Tibial nerve (tissue), 4 donors: ENCODE results near the gene STAT4. TPM values are rescaled to one million over a fixed set of nuclear protein-coding genes. Genes with fewer than 3 reads are reported as not detected.

Experiments
- DNase-seq, 2 donors: peaks; one replicate each; pipeline ENCODE4 v3.0.0-alpha.2; 2019; ENCODE audit warnings: low spot score in 2 of 2
- H3K27ac ChIP-seq, 4 donors: fragments of 200-600 bp; sonication (generic) in 3 of 4; one replicate each; pipeline ENCODE4 v1.5.1; 2017 to 2019; ENCODE audit warnings: mild to moderate bottlenecking in 1 of 4
- H3K27me3 ChIP-seq, 2 donors: fragments of 200-600 bp; sonication (generic) in 1 of 2; one replicate each; pipeline versions ENCODE4 v1.5.1 to v1.6.0; 2017 to 2019
- H3K36me3 ChIP-seq, 3 donors: fragments of 200-600 bp; sonication (generic); one replicate each; pipeline ENCODE4 v1.5.1; 2018 to 2019
- H3K4me1 ChIP-seq, 4 donors: fragments of 200-600 bp; sonication (generic) in 3 of 4; one replicate each; pipeline ENCODE4 v1.5.1; 2017 to 2019
- H3K4me3 ChIP-seq, 4 donors: fragments of 200-600 bp; sonication (generic) in 3 of 4; one replicate each; pipeline ENCODE4 v1.5.1; 2017 to 2019; ENCODE audit warnings: mild to moderate bottlenecking in 1 of 4, moderate library complexity in 1 of 4
- H3K9me3 ChIP-seq, 4 donors: fragments of 200-600 bp; sonication (generic) in 3 of 4; one replicate each; pipeline ENCODE4 v1.5.1; 2017 to 2019
- CTCF ChIP-seq, 5 experiments: fragments of 200-600 bp in 3 of 5; fragments of 450-650 bp in 2 of 5; sonication (generic) in 3 of 5; IDR thresholded peaks; one replicate each; pipeline ENCODE4 v1.5.1; 2016 to 2019; ENCODE audit warnings: antibody characterized with exemption in 5 of 5, mild to moderate bottlenecking in 3 of 5, moderate library complexity in 2 of 5
- EP300 ChIP-seq, 2 donors: sonication (generic); formaldehyde crosslinking; IDR thresholded peaks; one replicate each; pipeline ENCODE4 v1.6.1; 2017; ENCODE audit warnings: antibody characterized with exemption in 2 of 2, mild to moderate bottlenecking in 1 of 2
- POLR2A ChIP-seq, 2 donors: fragments of 450-650 bp; IDR thresholded peaks; one replicate each; pipeline ENCODE4 v1.6.1; 2017; ENCODE audit warnings: antibody characterized with exemption in 2 of 2, mild to moderate bottlenecking in 2 of 2, moderate library complexity in 2 of 2
- WGBS, 2 donors: methylation state at CpG; one replicate each; pipeline ENCODE4 v1.1.5; 2018; 5-methylcytosine and 5-hydroxymethylcytosine counted together
- total RNA-seq, 4 donors: library from RNA; depleted of rRNA; stranded (reverse); fragments of >200 nt; gene quantifications; one replicate each; pipeline ENCODE4 v1.1.0, GENCODE V29; 2016

STAT4 gene
- total RNA-seq, 4 donors from 2014 or later: 0.39 to 4.2 (median 2.3) TPM; not detected in 1

GRCh38 chr2:191113761-191114160 is 37.0 kb downstream of the STAT4 start:
- no peak overlapping the region for H3K27ac ChIP-seq
- H3K36me3 ChIP-seq: no peaks in the 10 kb centered on the region
- H3K4me3 ChIP-seq: no peak overlapping the region
- no peak for DNase-seq
- H3K4me1 ChIP-seq: peaks cover 0 to 5% (median 0%) of the 10 kb centered on the region in 4 donors
- no peak for TF ChIP-seq CTCF (IDR thresholded peaks at IDR 0.05)
- no peak for TF ChIP-seq EP300 (IDR thresholded peaks at IDR 0.05)
- no peak for TF ChIP-seq POLR2A (IDR thresholded peaks at IDR 0.05)
- no peaks in the 10 kb centered on the region for H3K9me3 ChIP-seq
- no peaks in the 10 kb centered on the region for H3K27me3 ChIP-seq
- WGBS, 2 donors: 91 to 94% methylated on average over 1 of the region's 1 CpG

GRCh38 chr2:191112448-191112901 is 38.3 kb downstream of the STAT4 start:
- TF ChIP-seq POLR2A (IDR thresholded peaks at IDR 0.05) (no peak), CTCF (IDR thresholded peaks at IDR 0.05) (no peak), EP300 (IDR thresholded peaks at IDR 0.05) (no peak)
- WGBS, 2 donors: 44 to 54% methylated on average over 4 of the region's 4 CpGs
- Histone ChIP-seq H3K9me3 (no peaks in the 10 kb centered on the region), H3K27me3 (no peaks in the 10 kb centered on the region), H3K4me1 (peaks cover 0 to 3% (median 0%) of the 10 kb centered on the region in 4 donors), H3K27ac (no peak overlapping the region), H3K36me3 (no peaks in the 10 kb centered on the region), H3K4me3 (no peak overlapping the region)
- no peak for DNase-seq

GRCh38 chr2:191109888-191110287 is 40.9 kb downstream of the STAT4 start:
- 95 to 100% methylated on average over 2 of the region's 2 CpGs for WGBS, 2 donors
- Histone ChIP-seq H3K4me1 (no peaks in the 10 kb centered on the region), H3K27me3 (no peaks in the 10 kb centered on the region), H3K4me3 (no peak overlapping the region), H3K9me3 (no peaks in the 10 kb centered on the region), H3K36me3 (no peaks in the 10 kb centered on the region), H3K27ac (no peak overlapping the region)
- DNase-seq: no peak
- TF ChIP-seq POLR2A (IDR thresholded peaks at IDR 0.05) (no peak), EP300 (IDR thresholded peaks at IDR 0.05) (no peak), CTCF (IDR thresholded peaks at IDR 0.05) (no peak)

- no peaks in the 10 kb centered on the region for H3K36me3 ChIP-seq
- WGBS, 2 donors: 40 to 43% methylated on average over 4 of the region's 4 CpGs
- DNase-seq: no peak
- H3K9me3 ChIP-seq: no peaks in the 10 kb centered on the region
- H3K4me3 ChIP-seq: no peak overlapping the region
- H3K27ac ChIP-seq: no peak overlapping the region
- no peaks in the 10 kb centered on the region for H3K4me1 ChIP-seq
- TF ChIP-seq EP300 (IDR thresholded peaks at IDR 0.05) (no peak), POLR2A (IDR thresholded peaks at IDR 0.05) (no peak)
- no peaks in the 10 kb centered on the region for H3K27me3 ChIP-seq
Observed at GRCh38 chr2:191108331-191108730, 42.5 kb downstream of the STAT4 start.

- Histone ChIP-seq H3K27ac (no peak overlapping the region), H3K9me3 (no peaks in the 10 kb centered on the region), H3K4me1 (no peaks in the 10 kb centered on the region), H3K27me3 (no peaks in the 10 kb centered on the region), H3K4me3 (no peak overlapping the region), H3K36me3 (no peaks in the 10 kb centered on the region)
- WGBS, 2 donors: 79 to 84% methylated on average over 3 of the region's 3 CpGs
- no peak for TF ChIP-seq CTCF (IDR thresholded peaks at IDR 0.05)
- no peak for TF ChIP-seq EP300 (IDR thresholded peaks at IDR 0.05)
- DNase-seq: no peak
Observed at GRCh38 chr2:191105082-191105481, 45.7 kb downstream of the STAT4 start.

- Histone ChIP-seq H3K27ac (no peak overlapping the region), H3K4me1 (no peaks in the 10 kb centered on the region), H3K36me3 (no peaks in the 10 kb centered on the region), H3K9me3 (no peaks in the 10 kb centered on the region), H3K27me3 (no peaks in the 10 kb centered on the region), H3K4me3 (no peak overlapping the region)
- no peak for DNase-seq
- WGBS, 2 donors: 89 to 90% methylated on average over 1 of the region's 1 CpG
- TF ChIP-seq CTCF (IDR thresholded peaks at IDR 0.05) (no peak), EP300 (IDR thresholded peaks at IDR 0.05) (no peak), POLR2A (IDR thresholded peaks at IDR 0.05) (no peak)
Observed at GRCh38 chr2:191103774-191104173, 47.0 kb downstream of the STAT4 start.
